GM19328 (cell line): ENCODE results near the gene CHRFAM7A.
"Not testable (repeated sequence)": the region's sequence is repeated elsewhere in the genome, so short reads cannot be mapped to it uniquely, and the experiment has no call there.

Experiments
- ATAC-seq: cut with Tn5 transposase; IDR thresholded peaks from one replicate; pipeline ENCODE4 v1.9.1; 2021; ENCODE audit warnings: mild to moderate bottlenecking, moderate library complexity; ENCODE audit not compliant: unreplicated experiment

Gene CHRFAM7A

GRCh38 chr15:30321063-30321462, 72.3 kb downstream of the CHRFAM7A start:
- ATAC-seq = not testable (repeated sequence)

DNA sequence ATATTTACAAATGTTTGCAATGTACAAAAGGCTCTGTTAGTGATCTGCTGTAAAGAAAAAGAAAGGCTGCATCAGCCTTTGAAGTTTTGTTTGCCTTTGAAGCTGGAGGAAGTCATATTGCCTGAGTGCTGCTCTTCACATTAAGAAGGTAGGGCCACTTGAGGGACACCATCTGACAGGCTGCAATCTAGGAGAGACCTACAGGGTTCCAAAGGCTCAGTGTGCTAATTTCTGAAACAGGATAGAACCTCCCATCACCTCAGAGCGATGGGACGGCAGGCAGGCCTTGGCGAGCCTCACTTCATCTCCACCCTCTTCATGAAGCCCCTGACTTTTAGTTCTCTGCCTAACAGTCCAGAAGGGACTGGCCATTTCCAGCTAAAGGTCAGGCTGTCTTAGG, 77.6 kb downstream of the CHRFAM7A start:
- ATAC-seq = not testable (repeated sequence)

- not testable (repeated sequence) for ATAC-seq
Measured at GRCh38 chr15:30310575-30310974, 82.8 kb downstream of the CHRFAM7A start.
